IMR-90 (cell line): Measurements from ENCODE around the gene MLLT10. TPM values are rescaled to one million over a fixed set of nuclear protein-coding genes. Genes with fewer than 3 reads are reported as not detected.

ENCODE experiments used
- ATAC-seq: fragments of 200-7000 bp; cut with Tn5 transposase; 2 replicates; pipeline ENCODE4 v1.9.1; 2020; ENCODE audit warnings: low read depth, mild to moderate bottlenecking, moderate library complexity
- BruUV-seq: library from RNA; stranded (reverse); fragments of 400-500 nt; replicated peaks from 2 replicates; lab custom pipeline; 2021; lab: Mats Ljungman, UMichigan
- CTCF ChIA-PET: fragments of 300-600 bp; formaldehyde crosslinking; extraction: SDS; loops from one replicate; lab custom pipeline; 2021; ENCODE audit warnings: antibody characterized with exemption; lab: Yijun Ruan, JAX
- POLR2A ChIA-PET: fragments of 300-600 bp; sonication (Branson Sonifier 250); formaldehyde crosslinking; loops from one replicate; lab custom pipeline; 2022; ENCODE audit warnings: antibody characterized with exemption; ENCODE audit not compliant: unreplicated experiment; lab: Charles Lee
- DNase-seq: peaks from one replicate; pipeline ENCODE4 v3.0.0; 2013
- H2AFZ ChIP-seq: replicated peaks from 2 replicates; pipeline ENCODE3; 2013; ENCODE audit warnings: low read length, mild to moderate bottlenecking; ENCODE audit not compliant: poor library complexity
- H2AK5ac ChIP-seq: 2 replicates; pipeline ENCODE4 v1.6.1; 2013; ENCODE audit warnings: low read depth, low read length, inconsistent platforms
- H2AK9ac ChIP-seq: replicated peaks from 2 replicates; pipeline ENCODE3; 2013; ENCODE audit warnings: mild to moderate bottlenecking, low read depth, low read length, moderate library complexity; ENCODE audit not compliant: poor library complexity
- H2BK120ac ChIP-seq: 2 replicates; pipeline ENCODE4 v1.6.1; 2013; ENCODE audit warnings: low read depth, low read length, inconsistent platforms
- H2BK15ac ChIP-seq: 3 replicates; pipeline ENCODE4 v1.6.1; 2013; ENCODE audit warnings: low read depth, low read length, inconsistent platforms
- H2BK20ac ChIP-seq: 2 replicates; pipeline ENCODE4 v1.6.1; 2013; ENCODE audit warnings: low read depth, mild to moderate bottlenecking, inconsistent platforms, low read length, moderate library complexity
- H2BK5ac ChIP-seq: 2 replicates; pipeline ENCODE4 v1.6.1; 2013; ENCODE audit warnings: mild to moderate bottlenecking, low read depth, low read length, inconsistent platforms; ENCODE audit not compliant: poor library complexity, severe bottlenecking
- H3K14ac ChIP-seq: replicated peaks from 2 replicates; pipeline ENCODE4 v1.6.1; 2013; ENCODE audit warnings: low read depth, low read length, inconsistent platforms
- H3K18ac ChIP-seq: 2 replicates; pipeline ENCODE4 v1.6.1; 2013; ENCODE audit warnings: low read depth, low read length, control low read depth
- H3K23ac ChIP-seq: 2 replicates; pipeline ENCODE4 v1.6.1; 2013; ENCODE audit warnings: low read depth, low read length, inconsistent platforms
- H3K27ac ChIP-seq: 2 replicates; pipeline ENCODE4 v1.5.1; 2013; ENCODE audit warnings: mild to moderate bottlenecking, control low read depth, low read length; ENCODE audit not compliant: insufficient read depth
- H3K27me3 ChIP-seq: 2 replicates; pipeline ENCODE4 v1.6.1; 2013; ENCODE audit warnings: low read length; ENCODE audit not compliant: control insufficient read depth, insufficient read depth
- H3K36me3 ChIP-seq: 2 replicates; pipeline ENCODE4 v1.6.1; 2013; ENCODE audit warnings: low read length, mixed read lengths; ENCODE audit not compliant: control insufficient read depth, insufficient read depth
- H3K4ac ChIP-seq: 2 replicates; pipeline ENCODE4 v1.6.1; 2013; ENCODE audit warnings: low read depth, low read length, inconsistent platforms
- H3K4me1 ChIP-seq: 2 replicates; pipeline ENCODE4 v1.6.1; 2013; ENCODE audit warnings: low read length, mixed read lengths; ENCODE audit not compliant: control insufficient read depth, insufficient read depth
- H3K4me2 ChIP-seq: 2 replicates; pipeline ENCODE4 v1.6.1; 2013; ENCODE audit warnings: low read depth, mild to moderate bottlenecking, control low read depth, low read length, moderate library complexity
- H3K4me3 ChIP-seq: 2 replicates; pipeline ENCODE4 v1.5.1; 2013; ENCODE audit warnings: low read depth, mild to moderate bottlenecking, control low read depth, low read length, moderate library complexity; ENCODE audit not compliant: insufficient read depth
- H3K56ac ChIP-seq: 2 replicates; pipeline ENCODE4 v1.6.1; 2013; ENCODE audit warnings: low read length, inconsistent platforms; ENCODE audit not compliant: insufficient read depth; ENCODE audit errors: extremely low read depth
- H3K79me1 ChIP-seq, 2 experiments: 2 replicates each; pipeline ENCODE4 v1.6.1; 2013; ENCODE audit warnings: low read length in 2 of 2, inconsistent platforms in 1 of 2, low read depth in 1 of 2
- H3K9ac ChIP-seq: 2 replicates; pipeline ENCODE4 v1.6.1; 2013; ENCODE audit warnings: low read depth, low read length, control low read depth
- H3K9me1 ChIP-seq: 2 replicates; pipeline ENCODE4 v1.6.1; 2013; ENCODE audit warnings: low read length, inconsistent platforms; ENCODE audit not compliant: insufficient read depth
- H3K9me3 ChIP-seq: 2 replicates; pipeline ENCODE4 v1.6.1; 2013; ENCODE audit warnings: low read length; ENCODE audit not compliant: control insufficient read depth, insufficient read depth
- H4K20me1 ChIP-seq: 2 replicates; pipeline ENCODE4 v1.6.1; 2013; ENCODE audit warnings: low read length, inconsistent platforms; ENCODE audit not compliant: insufficient read depth
- H4K5ac ChIP-seq: 2 replicates; pipeline ENCODE4 v1.6.1; 2013; ENCODE audit warnings: mild to moderate bottlenecking, low read depth, low read length, control low read depth
- H4K8ac ChIP-seq, 2 experiments: 2 replicates each; pipeline ENCODE4 v1.6.1; 2013; ENCODE audit warnings: low read depth in 2 of 2, low read length in 2 of 2, control low read depth in 1 of 2, inconsistent platforms in 1 of 2
- H4K91ac ChIP-seq: 2 replicates; pipeline ENCODE4 v1.6.1; 2013; ENCODE audit warnings: low read depth, low read length, inconsistent platforms; ENCODE audit not compliant: insufficient read depth
- BHLHE40 ChIP-seq: fragments of 150-350 bp; IDR thresholded peaks from 2 replicates; pipeline ENCODE4 v1.6.1; 2016; ENCODE audit warnings: mild to moderate bottlenecking, low read depth, low read length
- CEBPB ChIP-seq: IDR thresholded peaks from 2 replicates; pipeline ENCODE4 v1.6.1; 2012; ENCODE audit warnings: low read depth, low read length, improper control_type of control experiment
- FOS ChIP-seq: fragments of 150-350 bp; IDR thresholded peaks from 2 replicates; pipeline ENCODE4 v1.6.1; 2016; ENCODE audit warnings: low read depth, low read length
- MAFK ChIP-seq: IDR thresholded peaks from 2 replicates; pipeline ENCODE4 v1.6.1; 2012; ENCODE audit warnings: low read depth, low read length, improper control_type of control experiment
- MXI1 ChIP-seq: IDR thresholded peaks from 2 replicates; pipeline ENCODE4 v1.6.1; 2012; ENCODE audit warnings: low read depth, mild to moderate bottlenecking, low read length, moderate library complexity, borderline replicate concordance
- RAD21 ChIP-seq: IDR thresholded peaks from 2 replicates; pipeline ENCODE4 v1.6.1; 2012; ENCODE audit warnings: low read length, improper control_type of control experiment
- RCOR1 ChIP-seq: IDR thresholded peaks from 2 replicates; pipeline ENCODE4 v1.6.1; 2012; ENCODE audit warnings: mild to moderate bottlenecking, low read length, improper control_type of control experiment; ENCODE audit not compliant: insufficient replicate concordance
- whole genome bisulfite sequencing, 2 experiments: methylation state at CpG; one replicate each; pipeline versions ENCODE4 v1.1.5 to v1.1.7; 2013; ENCODE audit warnings: missing lambda C conversion rate in 2 of 2; ENCODE audit not compliant: insufficient read length in 1 of 2; ENCODE audit errors: extremely low coverage in 2 of 2; 5-methylcytosine and 5-hydroxymethylcytosine counted together
- dilution Hi-C: fragments of 300-500 bp; cut with HindIII; formaldehyde crosslinking; loops from one replicate; pipeline ENCODE4 v1.14.3; 2018; ENCODE audit warnings: low sequenced_read_pairs; ENCODE audit not compliant: unreplicated experiment
- in situ Hi-C: fragments of 300-500 bp; cut with MboI; formaldehyde crosslinking; loops from 3 replicates; pipeline ENCODE4 v1.14.3; 2019; ENCODE audit warnings: low sequenced_read_pairs, inconsistent platforms, mixed read lengths
- intact Hi-C: fragments of 100-400 bp; cut with micrococcal nuclease; formaldehyde crosslinking; loops from 2 replicates; pipeline ENCODE4 v1.10.0; 2022
- polyA plus RNA-seq, 3 experiments: library from polyadenylated mRNA; depleted of rRNA; stranded (reverse); fragments of >200 nt; gene quantifications; 2 replicates each; pipeline ENCODE4 v1.2.3, GENCODE V29; 2012; ENCODE audit warnings: low replicate concordance in 1 of 3
- total RNA-seq: library from RNA; depleted of rRNA; stranded (reverse); fragments of >200 nt; gene quantifications from 2 replicates; pipeline ENCODE4 v1.2.3, GENCODE V29; 2012
- TF ChIP-seq, protein P1 (sequence below): fragments of 150-350 bp; IDR thresholded peaks from 2 replicates; pipeline ENCODE4 v1.6.1; 2016; ENCODE audit warnings: low read depth, mild to moderate bottlenecking, low read length, moderate library complexity, borderline replicate concordance
- TF ChIP-seq, protein P2 (sequence below): fragments of 150-350 bp; IDR thresholded peaks from 2 replicates; pipeline ENCODE4 v1.6.1; 2017; ENCODE audit warnings: mild to moderate bottlenecking, antibody characterized with exemption, low read length, low read depth

Gene MLLT10
- total and polyA plus RNA-seq, 2 of the 4 experiments (the other 2 are of a cell fraction): 22.5 to 29.0 TPM

DNA sequence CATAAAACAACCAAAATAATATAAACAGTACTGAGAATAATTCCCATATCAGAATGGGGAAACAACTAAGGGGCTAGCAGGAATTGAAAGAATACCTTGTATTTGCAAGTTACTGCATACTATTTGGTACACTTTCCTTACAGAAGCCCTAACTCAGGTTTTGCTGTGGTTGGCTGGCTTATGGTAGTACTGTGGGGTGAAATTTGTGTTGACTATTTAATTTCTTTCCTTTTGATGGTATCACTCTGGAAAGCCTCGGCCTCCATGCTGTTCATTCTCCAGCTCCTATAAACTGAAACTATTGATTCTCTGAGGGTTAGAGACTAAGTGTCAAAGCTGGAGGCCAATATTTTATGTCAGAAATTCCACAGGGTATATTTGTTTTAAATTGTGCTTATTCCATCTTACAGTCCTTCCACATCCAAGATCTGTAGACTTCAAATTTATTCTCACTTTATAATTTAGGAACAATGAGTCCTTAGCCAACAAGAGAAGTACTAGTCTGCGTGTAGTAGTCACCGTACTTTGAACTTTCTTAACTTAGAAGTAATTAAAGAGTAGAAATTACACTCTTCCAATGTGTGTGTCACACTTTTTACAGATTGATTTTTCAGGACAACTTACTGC, 22.0 kb upstream of the MLLT10 start:
- ATAC-seq: no peak
- no CpG with 5 or more reads among the region's 3 CpGs for WGBS, 2 experiments
- Histone ChIP-seq H2AFZ (no peak overlapping the region), H2BK15ac (no peak overlapping the region), H2BK5ac (no peak overlapping the region), H2AK9ac (no peak overlapping the region), H2BK20ac (no peak overlapping the region), H3K56ac (no peak overlapping the region), H4K91ac (no peak overlapping the region), H4K5ac (no peak overlapping the region), H3K4ac (no peak overlapping the region), H3K79me1 (no peaks in the 10 kb centered on the region), H3K9ac (no peak overlapping the region), H4K8ac (no peak overlapping the region), H3K4me3 (no peak overlapping the region), H3K27ac (no peak overlapping the region), H3K9me1 (no peaks in the 10 kb centered on the region), H3K4me1 (peaks cover 7% of the 10 kb centered on the region; the same call in 1 of the 2 replicates), H3K27me3 (no peaks in the 10 kb centered on the region), H3K23ac (no peak overlapping the region), H3K18ac (no peak overlapping the region), H3K4me2 (no peak overlapping the region), H2BK120ac (no peak overlapping the region), H3K14ac (no peak overlapping the region), H3K36me3 (no peaks in the 10 kb centered on the region), H4K20me1 (no peaks in the 10 kb centered on the region), H2AK5ac (no peak overlapping the region), H3K9me3 (no peaks in the 10 kb centered on the region)
- POLR2A ChIA-PET: no interaction called here
- in situ Hi-C loops: loop anchor here (25.0 kb wide), 3 partner anchors 800 to 1100 kb away; partner anchors contain the start of genes BMI1 and COMMD3
- dilution Hi-C loops: no loop called here
- intact Hi-C loops: loop anchor here (5.0 kb wide), 1 partner anchor 815 kb away; no protein-coding TSS in a partner anchor
- no TSS peak for BruUV-seq
- DNase-seq: no peak
- TF ChIP-seq MAFK (no peak), RCOR1 (no peak), FOS (no peak), CEBPB (no peak), BHLHE40 (no peak), MXI1 (no peak), RAD21 (no peak)
- TF ChIP-seq, protein P1, sequence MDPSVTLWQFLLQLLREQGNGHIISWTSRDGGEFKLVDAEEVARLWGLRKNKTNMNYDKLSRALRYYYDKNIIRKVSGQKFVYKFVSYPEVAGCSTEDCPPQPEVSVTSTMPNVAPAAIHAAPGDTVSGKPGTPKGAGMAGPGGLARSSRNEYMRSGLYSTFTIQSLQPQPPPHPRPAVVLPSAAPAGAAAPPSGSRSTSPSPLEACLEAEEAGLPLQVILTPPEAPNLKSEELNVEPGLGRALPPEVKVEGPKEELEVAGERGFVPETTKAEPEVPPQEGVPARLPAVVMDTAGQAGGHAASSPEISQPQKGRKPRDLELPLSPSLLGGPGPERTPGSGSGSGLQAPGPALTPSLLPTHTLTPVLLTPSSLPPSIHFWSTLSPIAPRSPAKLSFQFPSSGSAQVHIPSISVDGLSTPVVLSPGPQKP: no peak
- TF ChIP-seq, protein P2, sequence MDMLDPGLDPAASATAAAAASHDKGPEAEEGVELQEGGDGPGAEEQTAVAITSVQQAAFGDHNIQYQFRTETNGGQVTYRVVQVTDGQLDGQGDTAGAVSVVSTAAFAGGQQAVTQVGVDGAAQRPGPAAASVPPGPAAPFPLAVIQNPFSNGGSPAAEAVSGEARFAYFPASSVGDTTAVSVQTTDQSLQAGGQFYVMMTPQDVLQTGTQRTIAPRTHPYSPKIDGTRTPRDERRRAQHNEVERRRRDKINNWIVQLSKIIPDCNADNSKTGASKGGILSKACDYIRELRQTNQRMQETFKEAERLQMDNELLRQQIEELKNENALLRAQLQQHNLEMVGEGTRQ: no peak
- CTCF ChIA-PET: no interaction called here
